RKO (cell line): ENCODE results near the gene PHF13.
A peak's percentile ranks its signal among the peaks of the same experiment; 100 is the strongest.

Experiments used
- DNase-seq: peaks from one replicate; pipeline ENCODE4 v3.0.0-alpha.2; 2016; ENCODE audit warnings: low spot score

Gene PHF13

GRCh38 chr1:6660415-6661049 lies 47.0 kb downstream of the PHF13 start:
- no peak for DNase-seq

DNA sequence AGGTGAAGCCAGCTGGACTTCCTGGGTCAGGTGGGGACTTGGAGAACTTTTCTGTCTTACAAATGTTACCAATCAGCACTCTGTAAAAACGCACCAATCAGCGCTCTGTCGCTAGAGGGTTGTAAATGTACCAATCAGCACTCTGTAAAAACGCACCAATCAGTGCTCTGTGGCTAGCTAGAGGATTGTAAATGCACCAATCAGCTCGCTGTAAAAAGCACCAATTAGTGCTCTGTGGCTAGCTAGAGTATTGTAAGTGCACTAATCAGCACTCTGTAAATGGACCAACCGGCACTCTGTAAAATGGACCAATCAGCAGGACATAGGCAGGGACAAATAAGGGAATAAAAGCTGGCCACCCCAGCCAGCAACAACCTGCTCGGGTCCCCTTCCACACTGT lies 48.9 kb downstream of the PHF13 start:
- peak; percentile 10 for DNase-seq

DNA sequence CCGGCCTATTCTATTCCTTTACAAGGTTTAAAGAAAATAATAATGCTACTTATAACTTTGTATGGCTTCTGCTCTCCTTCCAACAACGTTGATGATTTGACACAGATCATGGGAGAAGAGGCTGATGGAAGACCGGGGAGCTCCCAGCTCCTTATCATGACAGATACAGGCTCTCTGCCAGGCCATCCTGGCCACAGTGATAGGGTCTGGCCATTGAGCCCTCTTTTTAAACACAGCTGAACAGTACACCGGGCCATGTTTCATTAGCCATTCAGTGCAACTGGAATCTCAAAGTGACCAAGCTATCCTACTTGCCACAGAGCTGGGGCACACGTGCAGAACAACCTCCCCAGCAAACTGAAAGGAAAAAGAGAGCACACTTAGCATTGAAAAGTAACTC lies 53.2 kb downstream of the PHF13 start:
- DNase-seq = no peak

- no peak for DNase-seq
Observed at GRCh38 chr1:6667139-6667538, 53.6 kb downstream of the PHF13 start.

DNA sequence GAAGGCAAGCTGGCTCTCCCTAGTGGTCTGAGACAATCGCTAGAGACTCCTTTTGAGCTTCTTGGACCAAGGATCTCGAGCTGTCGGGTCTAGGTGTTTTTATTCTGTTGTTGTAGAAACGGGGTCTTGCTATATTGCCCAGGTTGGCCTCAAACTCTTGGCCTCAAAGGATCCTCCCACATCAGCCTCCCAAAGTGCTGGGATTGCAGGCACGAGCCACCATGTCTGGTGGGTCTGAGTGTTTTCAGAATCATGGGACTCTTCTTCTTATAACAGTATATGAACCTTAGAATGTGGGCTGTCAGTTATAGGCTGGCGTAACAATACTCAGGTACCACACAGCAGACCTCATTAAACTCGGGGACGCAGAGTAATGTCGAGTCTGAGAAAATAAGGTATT lies 55.0 kb downstream of the PHF13 start:
- DNase-seq = no peak

DNA sequence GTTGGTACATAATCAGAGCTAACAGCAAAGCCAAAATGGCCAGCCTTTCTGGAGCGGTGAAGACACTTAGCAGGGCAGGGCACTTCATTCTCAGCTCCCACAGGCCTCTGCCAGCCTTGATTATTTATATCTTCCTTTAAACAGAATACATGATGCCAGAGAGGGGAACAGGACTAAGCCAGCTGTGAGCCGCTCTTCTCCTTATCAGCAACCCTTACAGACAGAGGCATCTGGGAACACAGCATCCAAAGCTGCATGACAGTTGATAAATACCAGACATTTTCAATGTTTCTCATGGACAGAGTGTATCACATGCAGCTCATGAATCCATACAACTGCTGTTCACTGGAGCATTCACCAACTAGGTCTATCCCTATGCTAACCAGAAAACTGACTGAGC lies 59.0 kb downstream of the PHF13 start:
- DNase-seq = no peak
